Mesendoderm (in vitro differentiated cells): Measurements from ENCODE around the gene PLCL2.

Experiments
- DNase-seq: peaks from one replicate; pipeline ENCODE4 v3.0.0; 2013
- H2AK5ac ChIP-seq: 2 replicates; pipeline ENCODE4 v1.6.1; 2013; ENCODE audit warnings: low read length, inconsistent platforms
- H2BK120ac ChIP-seq: 2 replicates; pipeline ENCODE4 v1.6.1; 2013; ENCODE audit warnings: low read depth, mild to moderate bottlenecking, low read length, moderate library complexity, mixed read lengths
- H2BK15ac ChIP-seq: replicated peaks from 2 replicates; pipeline ENCODE4 v1.6.1; 2013; ENCODE audit warnings: low read depth, mild to moderate bottlenecking, moderate library complexity
- H2BK5ac ChIP-seq: 2 replicates; pipeline ENCODE4 v1.6.1; 2013; ENCODE audit warnings: low read length, inconsistent platforms
- H3K18ac ChIP-seq: 2 replicates; pipeline ENCODE4 v1.6.1; 2013; ENCODE audit warnings: mild to moderate bottlenecking, low read length, mixed read lengths
- H3K23ac ChIP-seq: one replicate; pipeline ENCODE4 v1.6.1; 2013; ENCODE audit warnings: low read length
- H3K27ac ChIP-seq: 2 replicates; pipeline ENCODE4 v1.5.1; 2013; ENCODE audit warnings: low read depth, mild to moderate bottlenecking, inconsistent platforms, low read length, moderate library complexity
- H3K27me3 ChIP-seq: 2 replicates; pipeline ENCODE4 v1.6.1; 2013; ENCODE audit warnings: low read length, control low read depth, mild to moderate bottlenecking, inconsistent platforms; ENCODE audit not compliant: insufficient read depth, poor library complexity
- H3K36me3 ChIP-seq: 2 replicates; pipeline ENCODE4 v1.6.1; 2013; ENCODE audit warnings: low read length, inconsistent platforms; ENCODE audit not compliant: control insufficient read depth, insufficient read depth
- H3K4ac ChIP-seq: one replicate; pipeline ENCODE4 v1.6.1; 2013; ENCODE audit warnings: low read depth, mild to moderate bottlenecking, low read length, moderate library complexity
- H3K4me1 ChIP-seq: 2 replicates; pipeline ENCODE4 v1.6.1; 2013; ENCODE audit warnings: low read depth, low read length, inconsistent platforms; ENCODE audit not compliant: control insufficient read depth
- H3K4me2 ChIP-seq: 2 replicates; pipeline ENCODE4 v1.6.1; 2013; ENCODE audit warnings: low read length
- H3K4me3 ChIP-seq: 2 replicates; pipeline ENCODE4 v1.5.1; 2013; ENCODE audit warnings: mild to moderate bottlenecking, low read length
- H3K56ac ChIP-seq: one replicate; pipeline ENCODE4 v1.6.1; 2013; ENCODE audit warnings: low read length
- H3K79me1 ChIP-seq: 2 replicates; pipeline ENCODE4 v1.6.1; 2013; ENCODE audit warnings: low read length, inconsistent platforms
- H3K79me2 ChIP-seq: 2 replicates; pipeline ENCODE4 v1.6.1; 2013; ENCODE audit warnings: mild to moderate bottlenecking, low read length; ENCODE audit not compliant: control insufficient read depth, insufficient read depth
- H3K9ac ChIP-seq: 2 replicates; pipeline ENCODE4 v1.6.1; 2013; ENCODE audit warnings: low read length, inconsistent platforms
- H4K5ac ChIP-seq: one replicate; pipeline ENCODE4 v1.6.1; 2013; ENCODE audit warnings: low read length
- H4K8ac ChIP-seq: one replicate; pipeline ENCODE4 v1.6.1; 2013; ENCODE audit warnings: low read depth, mild to moderate bottlenecking, control low read depth, low read length, moderate library complexity
- WGBS: extraction: QIAGEN DNeasy Blood & Tissue Kit; methylation state at CpG from one replicate; pipeline ENCODE4 v1.1.7; 2013; ENCODE audit warnings: low lambda C conversion rate, missing lambda C conversion rate; ENCODE audit not compliant: insufficient coverage; ENCODE audit errors: extremely low coverage; 5-methylcytosine and 5-hydroxymethylcytosine counted together

Gene PLCL2

DNA sequence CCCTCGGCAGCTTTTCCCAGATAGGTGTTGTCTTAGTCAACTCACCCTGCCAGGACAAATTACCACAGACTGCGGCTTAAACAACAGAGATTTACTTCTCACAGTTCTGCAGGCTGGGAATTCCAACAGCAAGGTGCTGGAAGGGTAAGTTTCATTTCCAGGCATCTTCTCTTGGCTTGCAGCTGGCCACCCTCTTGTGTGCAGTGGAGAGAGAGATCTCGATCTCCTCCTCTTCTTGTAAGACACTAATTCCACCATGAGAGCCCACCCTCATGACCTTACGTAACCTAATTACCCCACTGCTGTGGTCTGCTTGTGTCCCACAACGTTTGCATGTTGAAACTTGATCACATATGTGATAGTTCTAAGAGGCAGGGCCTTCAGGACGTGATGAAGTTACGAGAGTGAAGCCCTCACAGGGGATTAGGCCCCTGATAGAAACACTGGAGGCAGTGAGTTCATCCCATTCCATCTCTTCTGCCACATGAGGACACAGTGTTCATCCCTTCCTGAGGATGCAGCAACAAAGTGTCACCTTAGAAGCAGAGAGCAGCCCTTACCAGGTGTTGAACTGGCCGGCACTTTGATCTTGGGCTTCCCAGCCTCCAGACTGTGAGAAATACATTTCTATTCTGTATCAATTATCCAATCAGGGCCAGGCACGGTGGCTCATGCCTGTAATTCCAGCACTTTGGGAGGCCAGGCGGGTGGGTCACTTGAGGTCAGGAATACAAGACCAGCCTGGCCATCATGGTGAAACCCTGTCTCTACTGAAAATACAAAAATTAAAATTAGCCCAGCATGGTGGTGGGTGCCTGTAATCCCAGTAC, 247.7 kb downstream of the PLCL2 start:
- H3K36me3 ChIP-seq, result no peaks in the 10 kb centered on the region
- H3K56ac ChIP-seq, result no peak overlapping the region
- H3K23ac ChIP-seq, result no peak overlapping the region
- no CpG with 5 or more reads among the region's 10 CpGs for WGBS
- H3K4me2 ChIP-seq, result no peak overlapping the region
- no peak for DNase-seq
- no peak overlapping the region for H3K4ac ChIP-seq
- no peak overlapping the region for H2BK5ac ChIP-seq
- H2BK120ac ChIP-seq, result no peak overlapping the region
- H3K27me3 ChIP-seq, result no peaks in the 10 kb centered on the region
- no peak overlapping the region for H4K5ac ChIP-seq
- no peaks in the 10 kb centered on the region for H3K79me1 ChIP-seq
- H3K18ac ChIP-seq, result no peak overlapping the region
- no peaks in the 10 kb centered on the region for H3K79me2 ChIP-seq
- H4K8ac ChIP-seq, result no peak overlapping the region
- no peaks in the 10 kb centered on the region for H3K4me1 ChIP-seq
- no peak overlapping the region for H3K9ac ChIP-seq
- no peak overlapping the region for H3K4me3 ChIP-seq
- H3K27ac ChIP-seq, result no peak overlapping the region
- H2BK15ac ChIP-seq, result no peak overlapping the region
- no peak overlapping the region for H2AK5ac ChIP-seq

DNA sequence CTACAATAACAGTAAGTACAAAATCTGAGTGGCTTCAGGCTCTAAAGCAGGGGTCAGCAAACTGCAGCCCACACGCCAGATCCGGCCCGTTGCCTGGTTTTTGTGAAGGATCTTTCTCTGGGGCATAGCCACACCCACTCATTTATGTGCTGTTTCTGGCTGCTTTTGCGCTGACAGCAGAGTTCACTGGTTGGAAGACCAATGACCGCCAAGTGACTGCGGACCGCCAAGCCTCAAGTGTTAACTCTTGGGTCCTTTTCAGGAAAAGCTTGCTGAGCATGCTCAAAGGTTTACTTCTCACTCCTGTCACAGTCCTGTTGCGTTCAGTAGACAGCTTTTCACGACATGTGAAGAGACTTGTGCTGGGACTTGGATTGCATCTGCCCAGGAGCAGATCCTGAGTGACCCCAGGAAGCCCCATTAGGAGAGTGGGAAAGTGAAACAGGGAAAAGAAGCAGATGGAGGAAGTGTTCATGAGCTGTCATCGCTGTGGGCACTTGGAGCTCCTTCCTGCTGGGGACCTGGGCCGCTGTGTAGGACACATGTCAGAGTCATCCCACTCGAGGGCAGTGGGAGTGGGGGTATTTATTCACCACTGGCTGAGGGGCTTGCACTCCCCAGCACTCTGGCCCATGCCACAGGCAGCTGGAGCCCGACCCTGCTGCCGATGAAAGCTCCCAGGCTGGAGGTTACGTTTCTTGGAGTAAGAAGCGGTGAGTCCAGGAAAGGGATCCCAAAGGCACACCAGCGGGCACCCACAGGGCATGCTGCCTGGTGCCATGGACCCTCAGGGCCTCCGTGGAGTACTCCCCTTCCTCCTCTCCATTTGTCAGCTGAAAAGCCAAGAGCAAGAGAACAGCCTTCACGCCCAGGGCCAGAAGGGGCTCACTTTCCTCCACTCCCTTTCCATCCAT, 249.1 kb downstream of the PLCL2 start:
- Histone ChIP-seq H2AK5ac (no peak overlapping the region), H3K4me3 (no peak overlapping the region), H3K56ac (no peak overlapping the region), H3K4ac (no peak overlapping the region), H4K8ac (no peak overlapping the region), H3K36me3 (no peaks in the 10 kb centered on the region), H3K23ac (no peak overlapping the region), H3K18ac (no peak overlapping the region), H3K4me1 (no peaks in the 10 kb centered on the region), H3K4me2 (no peak overlapping the region), H3K79me2 (no peaks in the 10 kb centered on the region), H3K79me1 (no peaks in the 10 kb centered on the region), H3K27ac (no peak overlapping the region), H2BK5ac (no peak overlapping the region), H2BK15ac (no peak overlapping the region), H3K27me3 (no peaks in the 10 kb centered on the region), H4K5ac (no peak overlapping the region), H3K9ac (no peak overlapping the region), H2BK120ac (no peak overlapping the region)
- no CpG with 5 or more reads among the region's 19 CpGs for WGBS
- no peak for DNase-seq

DNA sequence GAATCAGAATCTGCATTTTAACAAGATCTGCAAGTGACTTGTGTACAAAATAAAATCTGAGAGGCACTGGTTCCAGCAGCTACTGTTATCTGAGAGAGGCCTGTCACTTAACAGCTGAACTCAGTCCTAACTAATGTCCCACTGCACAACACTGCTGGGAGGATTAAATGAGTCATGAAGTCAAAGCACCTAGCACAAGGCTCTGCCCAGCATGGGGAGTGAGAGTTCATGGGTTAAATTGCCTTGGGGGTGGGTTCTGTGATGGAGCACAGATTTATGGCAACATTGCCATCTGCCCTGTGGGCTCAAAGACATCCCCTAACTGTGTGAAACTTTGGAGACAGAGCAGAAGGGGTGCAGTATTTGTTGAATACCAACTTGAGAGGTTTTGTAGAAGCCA, 250.9 kb downstream of the PLCL2 start:
- no peak overlapping the region for H3K18ac ChIP-seq
- no peak overlapping the region for H4K5ac ChIP-seq
- no peak overlapping the region for H2BK5ac ChIP-seq
- H2BK120ac ChIP-seq, result no peak overlapping the region
- H3K56ac ChIP-seq, result no peak overlapping the region
- no peak overlapping the region for H2BK15ac ChIP-seq
- H3K27ac ChIP-seq, result no peak overlapping the region
- H2AK5ac ChIP-seq, result no peak overlapping the region
- H3K27me3 ChIP-seq, result no peaks in the 10 kb centered on the region
- DNase-seq, result no peak
- H3K79me2 ChIP-seq, result no peaks in the 10 kb centered on the region
- no peak overlapping the region for H4K8ac ChIP-seq
- H3K9ac ChIP-seq, result no peak overlapping the region
- H3K23ac ChIP-seq, result no peak overlapping the region
- H3K36me3 ChIP-seq, result no peaks in the 10 kb centered on the region
- no peak overlapping the region for H3K4ac ChIP-seq
- no peak overlapping the region for H3K4me2 ChIP-seq
- no peaks in the 10 kb centered on the region for H3K4me1 ChIP-seq
- H3K4me3 ChIP-seq, result no peak overlapping the region
- H3K79me1 ChIP-seq, result no peaks in the 10 kb centered on the region

DNA sequence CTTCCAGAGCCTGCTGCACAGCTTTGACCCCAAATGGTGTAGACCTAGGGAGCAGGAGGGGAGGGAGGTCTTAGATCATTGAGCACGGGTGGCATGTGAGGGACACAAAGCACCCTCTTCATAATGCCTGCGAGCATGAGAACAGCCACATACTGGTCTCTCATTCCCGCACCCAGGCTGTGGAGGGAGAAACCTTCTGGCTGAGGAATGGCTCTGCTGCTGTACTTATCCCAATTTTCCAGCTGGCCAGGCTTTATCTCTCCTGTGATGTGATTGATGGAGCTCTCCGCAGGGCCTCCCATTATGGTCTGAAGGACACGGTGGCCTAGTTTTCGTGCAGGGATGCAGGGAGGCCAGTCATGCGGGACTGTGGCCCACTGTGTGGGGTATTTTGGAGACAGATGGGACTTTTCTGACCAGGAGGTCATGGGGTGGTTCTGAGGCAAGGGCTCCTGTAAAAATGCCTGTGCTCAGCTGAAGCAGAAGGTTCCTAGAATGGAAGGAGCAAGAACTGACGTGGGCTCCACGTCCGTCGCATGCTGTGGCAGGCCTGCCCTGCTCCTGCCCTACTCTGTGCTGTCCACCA, 251.5 kb downstream of the PLCL2 start:
- Histone ChIP-seq H2BK120ac (no peak overlapping the region), H3K27ac (no peak overlapping the region), H3K56ac (no peak overlapping the region), H3K9ac (no peak overlapping the region), H2BK15ac (no peak overlapping the region), H3K4me3 (no peak overlapping the region), H3K36me3 (no peaks in the 10 kb centered on the region), H3K18ac (no peak overlapping the region), H3K4me2 (no peak overlapping the region), H3K79me2 (no peaks in the 10 kb centered on the region), H4K8ac (no peak overlapping the region), H3K4ac (no peak overlapping the region), H3K23ac (no peak overlapping the region), H2BK5ac (no peak overlapping the region), H2AK5ac (no peak overlapping the region), H4K5ac (no peak overlapping the region), H3K79me1 (no peaks in the 10 kb centered on the region), H3K27me3 (no peaks in the 10 kb centered on the region), H3K4me1 (no peaks in the 10 kb centered on the region)
- no peak for DNase-seq
- WGBS, result no CpG with 5 or more reads among the region's 11 CpGs

DNA sequence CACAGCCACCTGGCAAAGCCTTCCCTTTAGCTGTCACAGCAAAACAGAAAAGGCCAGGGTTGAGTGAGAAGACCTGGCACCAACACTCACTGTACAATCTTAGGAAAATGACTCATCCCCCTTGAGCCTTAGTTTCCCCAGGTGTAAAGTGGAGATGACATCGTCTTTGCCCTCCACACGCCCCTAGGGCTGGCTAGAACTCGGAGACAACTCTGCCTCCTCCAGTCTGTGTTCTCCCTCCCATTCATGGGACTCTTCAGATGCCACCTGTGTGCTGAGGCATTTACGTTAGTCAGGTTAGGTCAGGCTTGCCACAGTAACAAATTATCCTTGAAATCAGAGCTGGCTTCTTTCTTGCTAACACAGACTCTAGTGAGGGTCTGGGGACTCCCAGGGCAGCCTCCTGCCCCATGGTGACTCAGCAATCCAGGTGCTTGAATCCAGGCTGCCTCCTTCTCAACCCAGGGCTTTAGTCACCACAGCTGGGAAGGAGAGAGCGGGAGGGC, 252.6 kb downstream of the PLCL2 start:
- Histone ChIP-seq H3K9ac (no peak overlapping the region), H2BK120ac (no peak overlapping the region), H3K4me2 (no peak overlapping the region), H2AK5ac (no peak overlapping the region), H2BK15ac (no peak overlapping the region), H3K18ac (no peak overlapping the region), H3K4ac (no peak overlapping the region), H3K79me2 (no peaks in the 10 kb centered on the region), H3K4me1 (no peaks in the 10 kb centered on the region), H3K79me1 (no peaks in the 10 kb centered on the region), H4K5ac (no peak overlapping the region), H2BK5ac (no peak overlapping the region), H3K27ac (no peak overlapping the region), H3K27me3 (no peaks in the 10 kb centered on the region), H3K36me3 (no peaks in the 10 kb centered on the region), H3K23ac (no peak overlapping the region), H3K56ac (no peak overlapping the region), H3K4me3 (no peak overlapping the region), H4K8ac (no peak overlapping the region)
- no peak for DNase-seq
- no CpG with 5 or more reads among the region's 5 CpGs for WGBS
